Loucy (cell line): Measurements from ENCODE around the gene TSC2.

ENCODE experiments used
- H2AFZ ChIP-seq: fragments of 200-600 bp; sonication (generic); 2 replicates; pipeline ENCODE4 v1.6.0; 2016; ENCODE audit warnings: antibody characterized with exemption, mild to moderate bottlenecking, low read length, moderate library complexity
- H3F3A ChIP-seq: fragments of 200-600 bp; 2 replicates; pipeline ENCODE4 v1.6.0; 2016; ENCODE audit warnings: antibody characterized with exemption, low read depth, mild to moderate bottlenecking
- H3K27me3 ChIP-seq: fragments of 200-600 bp; sonication (generic); 2 replicates; pipeline ENCODE4 v1.6.1; 2014; ENCODE audit warnings: low read length, mild to moderate bottlenecking; ENCODE audit not compliant: insufficient read depth, poor library complexity, severe bottlenecking
- H3K36me3 ChIP-seq: fragments of 200-600 bp; sonication (generic); 2 replicates; pipeline ENCODE4 v1.6.1; 2016; ENCODE audit warnings: low read length; ENCODE audit not compliant: insufficient read depth
- H3K4me1 ChIP-seq: fragments of 200-600 bp; sonication (generic); 2 replicates; pipeline ENCODE4 v1.5.1; 2014; ENCODE audit warnings: low read length, mild to moderate bottlenecking; ENCODE audit not compliant: insufficient read depth, poor library complexity, severe bottlenecking
- H3K4me2 ChIP-seq: fragments of 200-600 bp; sonication (generic); 2 replicates; pipeline ENCODE4 v1.6.0; 2014; ENCODE audit warnings: antibody characterized with exemption, low read length, low read depth, mild to moderate bottlenecking; ENCODE audit not compliant: poor library complexity, severe bottlenecking
- H3K4me3 ChIP-seq: fragments of 200-600 bp; sonication (generic); 2 replicates; pipeline ENCODE4 v1.5.1; 2014; ENCODE audit warnings: low read length, mild to moderate bottlenecking, mixed read lengths; ENCODE audit not compliant: poor library complexity, severe bottlenecking
- H3K79me2 ChIP-seq: fragments of 200-600 bp; sonication (generic); 2 replicates; pipeline ENCODE4 v1.6.1; 2014; ENCODE audit warnings: low read length; ENCODE audit not compliant: insufficient read depth
- H3K9ac ChIP-seq: fragments of 200-600 bp; sonication (generic); 2 replicates; pipeline ENCODE4 v1.6.0; 2014; ENCODE audit warnings: mild to moderate bottlenecking, low read depth, low read length, moderate library complexity; ENCODE audit not compliant: poor library complexity, severe bottlenecking
- H3K9me2 ChIP-seq: fragments of 200-600 bp; sonication (generic); replicated peaks from 2 replicates; pipeline ENCODE4 v1.6.1; 2016; ENCODE audit warnings: low read depth, low read length, mixed read lengths
- H3K9me3 ChIP-seq: fragments of 200-600 bp; sonication (generic); 2 replicates; pipeline ENCODE4 v1.6.1; 2014; ENCODE audit warnings: mild to moderate bottlenecking, antibody characterized with exemption, low read length, low read depth; ENCODE audit not compliant: insufficient read depth
- H4K20me1 ChIP-seq: fragments of 200-600 bp; sonication (generic); 2 replicates; pipeline ENCODE4 v1.6.0; 2014; ENCODE audit warnings: antibody characterized with exemption, low read length, mild to moderate bottlenecking; ENCODE audit not compliant: insufficient read depth, poor library complexity, severe bottlenecking
- CTCF ChIP-seq: fragments of 200-600 bp; sonication (generic); conservative IDR thresholded peaks from 2 replicates; pipeline ENCODE4 v1.5.1; 2014; ENCODE audit warnings: mild to moderate bottlenecking, antibody characterized with exemption, low read length
- EZH2phosphoT487 ChIP-seq: fragments of 200-600 bp; IDR thresholded peaks from 2 replicates; pipeline ENCODE4 v1.6.1; 2018; ENCODE audit warnings: antibody characterized with exemption, mild to moderate bottlenecking, moderate library complexity, borderline replicate concordance

TSC2 gene

GRCh38 chr16:2063861-2064260, 16.1 kb downstream of the TSC2 start:
- Histone ChIP-seq H4K20me1 (no peaks in the 10 kb centered on the region), H3K4me3 (no peak overlapping the region), H3K9me3 (no peaks in the 10 kb centered on the region), H2AFZ (no peak overlapping the region), H3K4me2 (no peak overlapping the region), H3K4me1 (no peaks in the 10 kb centered on the region), H3F3A (no peaks in the 10 kb centered on the region), H3K9ac (no peak overlapping the region), H3K27me3 (no peaks in the 10 kb centered on the region), H3K36me3 (no peaks in the 10 kb centered on the region), H3K9me2 (no peaks in the 10 kb centered on the region), H3K79me2 (no peaks in the 10 kb centered on the region)
- TF ChIP-seq CTCF (no peak), EZH2phosphoT487 (no peak)

- TF ChIP-seq EZH2phosphoT487 (no peak), CTCF (no peak)
- H3K9me3 ChIP-seq = no peaks in the 10 kb centered on the region
- H3K9me2 ChIP-seq = no peaks in the 10 kb centered on the region
- H4K20me1 ChIP-seq = no peaks in the 10 kb centered on the region
- no peaks in the 10 kb centered on the region for H3K4me1 ChIP-seq
- H3K4me3 ChIP-seq = no peak overlapping the region
- no peaks in the 10 kb centered on the region for H3K79me2 ChIP-seq
- no peaks in the 10 kb centered on the region for H3K27me3 ChIP-seq
- no peaks in the 10 kb centered on the region for H3F3A ChIP-seq
- H3K36me3 ChIP-seq = no peaks in the 10 kb centered on the region
- no peak overlapping the region for H3K4me2 ChIP-seq
- no peak overlapping the region for H2AFZ ChIP-seq
- no peak overlapping the region for H3K9ac ChIP-seq
Observed at GRCh38 chr16:2064368-2064945, 16.7 kb downstream of the TSC2 start.

- Histone ChIP-seq H3K9ac (no peak overlapping the region), H3K27me3 (no peaks in the 10 kb centered on the region), H3K36me3 (no peaks in the 10 kb centered on the region)
Observed at GRCh38 chr16:2066139-2066538, 18.4 kb downstream of the TSC2 start.

More at GRCh38 chr16:2066139-2066538, 18.4 kb downstream of the TSC2 start:
- no peak overlapping the region for H2AFZ ChIP-seq
- no peak for TF ChIP-seq EZH2phosphoT487
- no peak for TF ChIP-seq CTCF
- H3K9me3 ChIP-seq = no peaks in the 10 kb centered on the region
- H3K4me3 ChIP-seq = no peak overlapping the region
- no peaks in the 10 kb centered on the region for H3K4me1 ChIP-seq
- no peak overlapping the region for H3K4me2 ChIP-seq
- no peaks in the 10 kb centered on the region for H3K79me2 ChIP-seq
- H3F3A ChIP-seq = no peaks in the 10 kb centered on the region
- H3K9me2 ChIP-seq = no peaks in the 10 kb centered on the region
- no peaks in the 10 kb centered on the region for H4K20me1 ChIP-seq
